Activated T-cell treated with anti-CD3 and anti-CD28 coated beads, Interleukin-2, amount 50 U/mL, for 1 hour (primary cell): ENCODE data around the gene CASP9.
"Not testable (repeated sequence)": the region's sequence is repeated elsewhere in the genome, so short reads cannot be mapped to it uniquely, and the experiment has no call there.

ENCODE experiments used
- DNase-seq: peaks from one replicate; pipeline ENCODE4 v3.0.0-alpha.2; 2020

Gene CASP9

DNA sequence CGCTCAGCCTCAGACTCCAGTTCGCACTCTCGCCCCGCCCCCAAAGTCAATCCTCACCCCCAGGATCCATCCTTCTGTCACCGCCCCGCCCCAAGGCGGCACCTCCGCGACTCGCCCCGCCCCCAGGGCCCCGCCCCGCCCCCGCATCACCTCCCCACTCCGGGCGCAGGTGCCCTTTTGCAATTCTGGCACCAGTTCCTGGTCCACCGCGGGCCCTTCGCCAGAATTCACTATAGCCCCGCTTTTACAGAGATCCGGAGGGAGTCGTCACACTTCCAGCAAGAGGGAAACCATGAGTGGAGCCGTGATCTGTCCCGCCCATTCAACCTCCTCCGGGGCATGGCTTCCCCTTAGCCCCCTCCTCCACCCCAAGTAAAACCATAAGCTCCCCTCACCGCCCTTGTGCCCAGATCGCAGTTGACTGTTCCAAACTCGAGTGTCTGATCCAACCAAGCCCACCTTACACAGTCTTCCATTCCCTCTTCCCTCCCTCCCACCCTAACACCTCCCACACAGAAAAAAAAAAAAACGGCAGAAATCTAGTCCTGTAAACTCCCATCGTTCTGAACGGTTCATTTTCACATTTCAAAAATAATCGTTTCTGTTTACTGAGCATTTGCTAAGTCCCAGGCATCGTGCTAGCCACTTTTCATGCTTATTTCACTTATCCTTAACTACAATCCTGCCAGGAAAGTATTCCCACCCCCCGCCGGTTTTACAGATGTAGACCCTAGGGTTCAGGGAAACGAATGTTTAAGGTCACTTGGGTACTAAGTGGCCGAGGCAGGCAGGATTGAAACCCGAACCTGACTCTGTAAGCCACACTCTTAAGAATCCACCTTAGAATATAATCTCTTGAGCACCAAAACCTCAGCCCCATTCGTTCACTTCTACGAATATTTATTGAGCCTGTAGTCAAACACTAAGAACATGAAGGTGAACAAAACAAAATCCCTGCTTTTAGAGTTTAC, 1.3 kb upstream of the CASP9 start:
- DNase-seq: peak; percentile 100

GRCh38 chr1:15524283-15525049, 451 bp upstream of the CASP9 start:
- peak; percentile 97 for DNase-seq

DNA sequence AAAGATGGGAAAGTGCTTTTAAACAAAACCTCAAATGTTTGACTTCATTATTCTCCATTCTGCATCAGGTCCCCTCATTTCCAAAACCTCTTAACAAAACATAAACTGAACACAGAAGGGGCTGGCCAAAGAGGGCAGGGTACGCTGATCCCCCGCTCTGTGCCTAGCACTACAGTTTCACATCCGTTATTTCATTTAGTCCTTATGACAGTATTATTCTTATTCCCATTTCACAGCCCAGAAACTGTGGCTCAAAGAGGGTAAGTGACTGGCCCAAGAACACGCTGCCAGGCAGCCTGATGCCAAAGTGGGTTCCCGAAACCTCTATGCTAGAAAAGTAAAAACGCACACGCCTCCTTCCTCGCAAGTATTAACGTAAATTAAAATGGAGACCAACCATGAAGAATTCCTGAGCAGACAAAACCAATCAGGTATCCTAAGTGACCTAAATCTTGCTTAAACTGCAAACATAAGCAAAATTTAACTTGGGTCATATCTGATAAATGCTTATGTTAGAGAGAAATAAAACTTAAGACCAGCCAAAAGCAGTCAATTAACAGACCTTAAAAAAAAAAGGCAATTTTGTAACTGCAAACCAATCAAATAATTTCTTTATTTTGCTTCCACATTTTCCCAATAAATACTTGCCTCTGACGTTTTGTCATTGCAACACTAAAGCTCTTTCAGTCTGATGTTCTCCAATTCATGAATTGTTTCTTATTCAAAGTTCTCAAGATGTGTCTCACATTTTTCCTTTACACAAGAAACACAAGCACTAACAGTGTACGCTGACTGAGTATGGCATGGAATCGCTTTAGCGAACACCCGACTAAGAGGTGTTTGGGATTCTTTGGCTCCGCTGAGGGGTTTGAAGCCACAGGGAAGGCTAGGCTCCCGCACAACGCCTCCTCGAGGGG, 653 bp downstream of the CASP9 start:
- DNase-seq: no peak

GRCh38 chr1:15522551-15522950, 1.5 kb downstream of the CASP9 start:
- no peak for DNase-seq

GRCh38 chr1:15521206-15521906, 2.7 kb downstream of the CASP9 start:
- not testable (repeated sequence) for DNase-seq

- no peak for DNase-seq
Measured at GRCh38 chr1:15519625-15520024, 4.4 kb downstream of the CASP9 start.

- DNase-seq: no peak
Measured at GRCh38 chr1:15515022-15515663, 8.9 kb downstream of the CASP9 start.

- DNase-seq: not testable (repeated sequence)
Measured at GRCh38 chr1:15514557-15514956, 9.5 kb downstream of the CASP9 start.

DNA sequence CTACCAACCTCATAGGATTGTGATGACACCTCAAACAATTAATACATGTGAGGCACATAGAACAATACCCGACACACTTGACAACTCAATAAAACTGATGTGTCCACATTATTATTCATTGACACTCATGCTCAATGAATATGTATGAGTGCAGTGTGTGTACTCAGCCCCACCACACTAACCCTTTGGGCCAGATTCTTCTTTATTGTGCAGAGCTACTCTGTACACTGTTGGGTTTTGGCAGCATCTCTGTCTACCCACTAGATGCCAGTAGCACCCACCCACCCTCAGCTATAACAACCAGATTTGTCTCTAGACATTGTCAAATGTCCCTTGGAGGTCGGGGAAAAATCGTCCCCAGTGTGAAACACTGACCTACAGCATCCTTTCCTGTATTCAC, 10.1 kb downstream of the CASP9 start:
- DNase-seq: no peak

DNA sequence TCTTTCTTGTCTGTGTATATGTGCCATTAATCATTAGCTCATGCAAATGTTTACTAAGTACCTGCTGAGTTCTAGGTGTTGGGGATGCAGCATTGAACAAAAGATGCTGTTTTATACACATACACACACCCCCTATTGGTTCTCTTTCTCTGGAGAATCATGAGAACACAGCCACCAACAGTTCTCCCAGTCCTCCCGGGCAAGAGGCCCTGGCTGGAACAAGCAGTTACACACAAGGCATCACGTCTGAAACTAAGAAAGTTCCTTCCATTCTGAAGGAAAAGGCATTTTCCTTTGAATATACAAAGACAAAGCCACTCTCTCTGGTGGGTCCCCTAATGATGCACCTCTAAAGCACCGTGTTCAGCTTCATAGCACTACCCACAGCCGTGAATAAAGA, 10.8 kb downstream of the CASP9 start:
- DNase-seq: no peak

DNA sequence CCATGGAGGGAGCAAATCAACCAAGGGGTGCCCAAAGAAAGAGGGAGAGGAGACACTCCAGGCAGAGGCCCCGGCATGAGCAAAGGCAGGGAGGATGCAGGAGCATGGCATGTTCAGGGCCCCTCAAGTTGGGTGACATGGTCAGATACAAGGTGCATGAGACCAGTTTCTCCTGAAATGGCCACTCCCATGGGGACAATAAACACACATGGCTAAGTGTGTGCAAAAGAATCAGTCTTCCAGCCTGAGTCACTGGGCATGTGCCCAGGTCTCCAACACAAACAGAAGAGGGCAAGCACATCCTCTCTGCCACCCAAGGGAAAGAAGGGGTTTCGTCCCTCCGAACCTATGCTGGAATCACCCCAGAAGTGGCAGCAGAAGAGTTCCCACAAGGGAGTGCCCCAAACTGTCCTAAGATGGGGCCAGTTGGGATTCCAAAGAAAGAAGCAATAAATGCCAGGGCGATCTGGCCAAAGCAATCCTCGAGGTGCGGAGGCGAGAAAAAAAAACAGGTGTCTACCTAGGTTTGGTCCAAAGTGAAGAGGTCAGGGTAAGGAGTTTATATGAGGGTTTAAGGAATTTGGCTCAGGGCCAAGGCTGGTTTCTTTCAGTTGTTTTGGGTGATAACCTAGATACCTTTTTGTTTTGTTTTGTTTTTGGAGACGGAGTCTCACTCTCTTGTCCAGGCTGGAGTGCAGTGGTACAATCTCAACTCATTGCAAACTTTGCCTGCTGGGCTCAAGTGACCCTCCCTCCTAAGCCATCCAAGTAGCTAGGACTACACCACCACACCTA, 13.2 kb downstream of the CASP9 start:
- DNase-seq: no peak

DNA sequence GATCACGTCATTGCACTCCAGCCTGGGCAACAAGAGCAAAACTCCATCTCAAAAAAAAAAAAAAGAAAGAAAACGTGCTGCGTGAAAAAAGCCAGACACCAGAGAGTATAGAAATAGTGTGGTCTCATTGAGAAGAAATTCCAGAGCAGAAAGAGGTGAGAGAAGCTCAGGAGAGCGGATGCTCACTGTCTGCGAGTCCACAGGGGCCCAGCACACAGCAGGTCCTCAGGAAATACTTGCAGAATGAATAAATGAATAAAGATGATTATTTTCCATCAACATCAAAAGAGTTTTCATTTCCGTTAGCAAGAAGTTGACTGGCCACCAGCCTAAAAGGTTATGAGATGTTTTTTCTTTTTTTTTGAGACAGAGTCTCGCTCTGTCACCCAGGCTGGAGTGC, 14.4 kb downstream of the CASP9 start:
- DNase-seq: no peak

- no peak for DNase-seq
Measured at GRCh38 chr1:15508700-15509487, 15.1 kb downstream of the CASP9 start.

DNA sequence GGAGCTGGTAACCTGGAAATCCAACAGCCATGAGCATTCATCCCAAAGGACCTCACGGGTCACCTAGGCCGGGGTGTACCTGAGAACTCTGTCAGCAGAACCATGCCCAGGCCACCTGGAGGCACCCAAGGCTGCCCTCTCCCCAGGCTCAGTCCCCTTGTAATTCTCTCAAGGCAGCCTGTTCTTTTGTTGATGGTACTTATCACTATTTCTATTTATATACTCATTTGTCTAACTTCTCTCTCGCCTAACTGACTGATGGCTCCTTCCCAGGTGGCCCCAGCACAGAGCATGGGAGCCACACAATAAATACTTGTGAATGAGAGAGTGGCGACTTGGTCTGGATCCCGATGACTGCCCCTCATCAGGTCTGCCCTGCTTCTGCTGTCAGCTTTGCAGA, 16.7 kb downstream of the CASP9 start:
- no peak for DNase-seq

DNA sequence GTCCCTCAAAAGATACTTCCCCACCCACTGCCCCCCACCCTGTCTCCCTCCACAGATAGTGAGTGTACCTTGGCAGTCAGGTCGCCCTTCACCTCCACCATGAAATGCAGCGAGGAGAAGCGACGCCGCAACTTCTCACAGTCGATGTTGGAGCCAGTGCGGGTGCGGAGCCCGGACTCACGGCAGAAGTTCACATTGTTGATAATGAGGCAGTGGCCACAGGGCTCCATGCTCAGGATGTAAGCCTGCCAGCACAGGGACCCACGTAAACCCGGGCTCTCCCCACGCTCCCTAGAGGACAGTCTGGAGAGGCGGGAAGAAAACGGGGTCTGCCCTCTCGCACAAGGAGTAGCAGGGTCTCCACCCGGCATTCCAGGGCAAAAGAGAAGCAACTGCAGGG, 17.2 kb downstream of the CASP9 start:
- no peak for DNase-seq

GRCh38 chr1:15504436-15504835, 19.6 kb downstream of the CASP9 start:
- DNase-seq: no peak

DNA sequence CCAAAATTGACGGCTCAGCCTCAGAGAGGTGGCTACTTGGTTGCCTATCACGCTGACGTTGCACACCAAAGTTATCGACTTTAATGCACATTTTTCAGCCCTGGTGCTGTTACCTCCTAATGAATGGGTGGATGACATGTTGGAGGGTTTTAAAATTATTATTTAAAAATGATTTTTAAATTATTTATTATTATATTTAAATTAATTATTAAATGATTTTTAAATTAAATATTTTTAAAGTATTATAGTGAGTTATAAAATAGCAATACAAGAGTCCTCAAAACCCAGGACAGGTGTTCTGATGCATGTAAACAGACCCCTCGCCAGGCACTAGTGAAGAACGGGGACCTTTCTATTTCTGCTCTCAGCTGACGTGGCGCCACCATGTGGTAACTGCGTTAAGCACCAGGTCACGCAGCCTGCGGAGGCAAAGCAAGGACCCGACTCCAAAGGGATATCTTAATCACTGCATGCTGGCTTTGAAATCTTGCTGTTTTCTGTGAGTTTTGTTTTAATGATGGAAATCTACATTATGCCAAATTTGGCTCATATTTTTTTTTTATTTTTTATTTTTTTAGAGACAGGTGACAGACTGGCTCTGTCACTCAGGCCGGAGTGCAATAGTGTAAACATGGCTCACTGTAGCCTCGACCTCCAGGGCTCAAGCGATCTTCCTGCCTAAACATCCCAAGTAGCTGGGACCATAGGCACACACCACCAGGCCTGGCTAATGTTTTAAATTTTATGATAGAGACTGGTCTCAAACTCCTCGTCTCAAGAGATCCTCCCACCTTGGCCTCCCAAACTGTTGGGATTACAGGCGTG, 22.6 kb downstream of the CASP9 start:
- DNase-seq: peak; percentile 55

DNA sequence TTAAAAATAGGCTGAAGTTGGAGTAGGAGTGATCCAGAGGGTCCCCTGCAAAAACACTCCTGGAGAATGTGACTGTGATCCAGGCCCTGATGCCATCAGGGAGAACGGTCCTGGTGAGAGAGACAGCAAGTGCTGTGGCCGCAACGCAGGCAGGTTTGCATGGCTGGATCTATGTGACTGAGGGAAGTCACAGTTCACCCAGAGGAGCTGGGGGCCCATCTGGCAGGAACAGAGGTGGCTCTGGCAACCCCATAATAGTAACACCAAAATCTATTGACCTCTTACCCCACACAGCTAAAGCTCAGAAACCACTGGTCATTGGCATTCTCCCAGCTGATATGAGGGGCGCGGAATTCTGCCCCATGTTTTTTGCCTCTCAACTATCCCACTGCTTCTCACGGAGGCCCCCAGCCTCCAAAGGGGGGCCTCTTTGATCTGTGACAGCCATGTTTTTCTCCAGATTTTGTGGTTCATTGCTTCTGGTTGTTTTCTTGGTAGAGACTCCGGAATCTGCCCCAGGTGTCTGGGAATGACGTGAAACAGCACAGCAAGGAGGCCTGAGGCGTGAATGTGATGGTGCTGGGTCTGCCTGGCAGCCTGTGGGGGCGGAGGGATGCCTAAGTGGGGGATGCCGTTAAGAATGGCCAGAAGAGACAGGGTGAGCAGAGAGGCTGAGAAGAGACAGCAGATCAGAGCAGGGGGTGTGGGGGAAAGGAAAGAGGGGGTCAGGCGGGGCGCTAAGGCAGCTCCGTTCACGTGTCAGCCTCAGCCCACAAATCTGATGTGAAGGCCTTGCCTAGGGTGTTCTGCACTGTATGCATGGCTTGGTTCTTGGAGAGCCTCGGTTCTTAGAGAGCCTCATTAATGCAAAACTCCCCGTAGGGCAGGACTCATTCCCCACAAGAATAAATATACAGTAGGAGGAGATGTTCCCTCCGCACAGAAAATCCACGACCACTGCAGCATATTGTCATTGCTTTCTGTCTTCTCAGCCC, 23.5 kb downstream of the CASP9 start:
- no peak for DNase-seq
